Head of caudate nucleus (tissue), 42 donors: Measurements from ENCODE around the gene ALDH1A2.
"Not testable (repeated sequence)": the region's sequence is repeated elsewhere in the genome, so short reads cannot be mapped to it uniquely, and the experiment has no call there.

ENCODE experiments used
- DNase-seq, 42 donors: peaks; one replicate each; pipeline versions ENCODE4 v3.0.0 to v3.0.0-alpha.2; 2020 to 2021; ENCODE audit warnings: mixed read lengths in 7 of 42
- intact Hi-C: fragments of 100-400 bp; cut with DNase I; formaldehyde crosslinking; loops from one replicate; pipeline ENCODE4 v1.15.0; 2022

Gene ALDH1A2

GRCh38 chr15:58015565-58015964 lies 49.9 kb downstream of the ALDH1A2 start:
- no peak for DNase-seq
- intact Hi-C loops, result no loop called here

DNA sequence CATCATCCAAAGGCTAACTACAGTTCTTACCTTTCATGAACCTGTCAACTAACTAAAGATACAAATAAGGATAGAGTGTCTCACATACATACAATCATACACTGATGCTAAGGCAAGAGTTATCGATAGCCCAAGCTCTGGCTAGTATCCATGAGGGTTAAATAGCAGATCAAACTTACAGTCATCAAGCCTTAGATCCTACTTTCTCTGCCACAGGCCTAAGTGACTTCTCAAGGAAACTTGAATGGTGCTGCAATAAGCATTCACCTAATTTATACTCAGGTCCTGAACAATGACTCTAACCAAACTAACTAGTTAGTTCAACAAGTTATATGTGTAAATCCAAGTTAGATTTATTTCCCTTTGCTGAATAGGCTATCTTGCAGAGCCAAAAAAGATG lies 51.0 kb downstream of the ALDH1A2 start:
- intact Hi-C loops, result no loop called here
- no peak for DNase-seq

DNA sequence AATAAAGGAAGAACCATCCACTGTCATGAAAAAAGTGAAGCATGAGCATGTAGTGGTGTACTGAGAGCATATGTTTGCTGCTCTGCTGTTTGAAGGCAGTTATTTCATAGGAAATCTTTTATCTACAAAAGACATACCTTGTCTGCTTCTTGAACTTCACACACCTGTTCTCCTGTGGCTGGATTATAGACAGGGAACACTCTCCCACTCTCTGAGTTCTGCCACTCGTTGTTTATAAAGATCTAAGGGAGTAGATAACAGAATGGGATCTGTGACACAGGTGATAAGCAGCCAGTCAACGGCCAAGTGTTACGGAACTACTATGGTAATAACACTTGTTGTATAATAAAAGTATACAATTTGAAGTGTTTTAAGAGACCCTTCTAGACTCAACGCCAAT lies 51.5 kb downstream of the ALDH1A2 start:
- no peak for DNase-seq
- intact Hi-C loops, result no loop called here

DNA sequence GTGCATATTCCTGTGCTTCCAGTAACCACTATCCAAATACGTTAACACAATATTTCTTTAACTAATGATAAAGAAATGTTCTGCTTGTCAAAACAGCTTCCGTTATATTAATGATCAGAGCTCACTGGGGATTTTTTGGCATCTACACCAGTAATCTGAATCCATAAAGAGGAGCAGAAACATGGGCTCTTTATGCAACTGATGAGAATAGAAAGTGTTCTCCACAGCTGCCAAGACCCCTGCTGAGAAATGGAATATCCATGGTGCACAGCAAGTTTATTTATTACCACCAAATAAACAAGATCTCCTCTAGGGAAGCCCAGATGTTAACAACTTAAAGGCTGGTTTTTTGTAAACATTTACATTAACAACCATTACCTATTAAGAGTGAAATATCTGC lies 54.5 kb downstream of the ALDH1A2 start:
- no peak for DNase-seq
- intact Hi-C loops, result no loop called here

DNA sequence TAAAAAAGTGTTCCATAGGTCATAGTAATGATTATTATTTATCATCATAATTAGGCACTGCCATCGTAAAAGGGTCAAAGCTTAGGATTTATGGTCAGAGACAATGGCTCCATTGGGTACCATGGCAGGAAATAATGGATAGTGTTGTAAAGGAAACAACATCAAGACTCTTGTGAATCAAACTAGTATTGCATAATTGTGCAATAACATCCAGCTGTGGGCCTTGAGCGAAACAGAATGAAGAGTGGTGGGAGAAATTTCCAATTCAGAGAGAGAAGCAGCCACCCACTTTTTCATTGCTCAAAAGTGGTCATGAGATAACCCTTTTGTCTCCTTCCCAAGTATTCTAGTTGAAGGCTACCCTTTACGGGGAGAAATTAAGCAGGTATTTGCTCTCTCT lies 61.7 kb downstream of the ALDH1A2 start:
- intact Hi-C loops, result no loop called here
- DNase-seq, result no peak

DNA sequence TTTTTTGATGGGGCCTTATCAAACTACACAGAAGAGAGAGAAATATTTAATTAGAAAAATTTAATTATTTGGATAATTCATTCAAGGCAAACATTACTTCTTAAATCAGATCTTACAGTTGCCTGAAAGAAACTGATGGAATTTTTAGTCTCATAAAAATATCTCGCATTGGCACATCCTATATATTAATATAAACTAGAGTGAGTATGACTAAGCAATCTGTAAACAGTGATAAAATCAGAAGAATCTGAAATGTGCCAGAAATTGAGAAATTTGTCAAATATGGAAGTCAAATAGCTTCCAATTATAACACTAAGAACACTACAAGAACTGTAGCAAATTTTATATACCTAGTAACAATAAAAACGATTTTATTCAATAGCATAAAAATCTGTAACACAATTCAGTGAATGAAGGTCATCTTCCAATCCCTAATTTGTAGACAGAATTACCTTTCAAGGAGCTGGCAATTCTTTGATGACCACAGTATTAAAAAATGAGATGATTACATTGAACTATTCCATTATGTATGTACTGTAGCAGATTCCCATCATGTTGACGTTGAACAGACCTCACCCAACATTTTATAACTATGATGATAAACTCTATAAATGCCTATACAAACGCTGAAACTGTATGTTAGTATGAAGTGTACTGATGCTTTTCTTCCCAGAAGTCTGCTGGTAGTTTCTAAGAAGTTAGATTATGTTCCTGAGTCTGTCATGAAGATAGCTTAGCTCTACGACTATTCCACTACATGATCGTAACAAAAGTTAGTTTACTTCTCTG lies 63.0 kb downstream of the ALDH1A2 start:
- no peak for DNase-seq
- intact Hi-C loops, result no loop called here

DNA sequence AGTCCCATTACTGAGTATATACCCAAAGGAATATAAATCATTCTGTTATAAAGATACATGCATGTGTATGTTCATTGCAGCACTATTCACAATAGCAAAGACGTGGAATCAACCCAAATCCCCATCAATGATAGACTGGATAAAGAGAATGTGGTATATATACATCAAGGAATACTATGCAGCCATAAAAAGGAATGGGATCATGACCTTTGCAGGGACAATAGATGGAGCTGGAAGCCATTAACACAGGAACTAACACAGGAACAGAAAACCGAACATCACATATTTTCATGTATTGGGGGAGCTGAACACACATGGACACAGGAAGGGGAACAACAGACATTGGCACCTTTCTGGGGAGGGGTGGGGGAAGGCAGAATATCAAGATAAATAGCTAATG lies 65.8 kb downstream of the ALDH1A2 start:
- DNase-seq, intact Hi-C loops: not testable (repeated sequence)

- intact Hi-C loops, result no loop called here
- DNase-seq, result no peak
These were observed 69.0 kb downstream of the ALDH1A2 start for GRCh38 chr15:57996561-57996960.

GRCh38 chr15:57994221-57995049 lies 71.1 kb downstream of the ALDH1A2 start:
- DNase-seq, result no peak
- intact Hi-C loops, result no loop called here

DNA sequence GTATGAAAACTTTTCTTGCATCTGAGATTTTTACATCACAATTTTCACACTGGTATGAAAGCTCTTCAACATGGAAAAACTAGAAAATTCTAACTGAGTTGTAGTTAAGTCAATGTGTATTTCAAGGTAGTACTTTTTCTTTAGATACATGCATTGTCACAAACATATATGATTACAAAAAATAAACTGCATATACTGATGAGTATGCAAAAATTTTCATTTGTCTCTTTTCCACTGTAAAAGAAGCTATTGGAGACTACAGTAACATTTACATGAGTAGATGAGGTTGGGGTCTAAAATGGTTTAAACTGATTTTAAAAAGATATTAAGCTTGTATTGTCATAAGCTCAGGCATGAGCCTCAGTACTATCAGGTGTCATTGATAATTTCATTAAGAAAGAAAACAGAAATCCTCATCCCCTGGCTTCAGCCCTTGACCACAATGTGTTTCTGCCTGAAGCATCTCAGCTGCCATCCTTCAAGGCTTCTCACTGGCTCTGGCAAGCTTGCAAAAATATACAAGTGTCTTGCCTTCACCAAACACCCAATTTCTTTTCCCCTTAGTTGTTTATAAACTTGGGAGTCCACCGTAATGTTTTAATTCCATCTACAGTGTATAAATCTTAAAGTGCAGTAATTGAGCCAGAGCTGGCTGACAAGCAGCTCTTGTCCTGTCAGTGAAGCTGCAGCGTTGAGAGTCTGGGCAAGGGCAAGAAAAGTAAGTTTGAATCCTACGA lies 71.9 kb downstream of the ALDH1A2 start:
- no peak for DNase-seq
- intact Hi-C loops, result no loop called here

DNA sequence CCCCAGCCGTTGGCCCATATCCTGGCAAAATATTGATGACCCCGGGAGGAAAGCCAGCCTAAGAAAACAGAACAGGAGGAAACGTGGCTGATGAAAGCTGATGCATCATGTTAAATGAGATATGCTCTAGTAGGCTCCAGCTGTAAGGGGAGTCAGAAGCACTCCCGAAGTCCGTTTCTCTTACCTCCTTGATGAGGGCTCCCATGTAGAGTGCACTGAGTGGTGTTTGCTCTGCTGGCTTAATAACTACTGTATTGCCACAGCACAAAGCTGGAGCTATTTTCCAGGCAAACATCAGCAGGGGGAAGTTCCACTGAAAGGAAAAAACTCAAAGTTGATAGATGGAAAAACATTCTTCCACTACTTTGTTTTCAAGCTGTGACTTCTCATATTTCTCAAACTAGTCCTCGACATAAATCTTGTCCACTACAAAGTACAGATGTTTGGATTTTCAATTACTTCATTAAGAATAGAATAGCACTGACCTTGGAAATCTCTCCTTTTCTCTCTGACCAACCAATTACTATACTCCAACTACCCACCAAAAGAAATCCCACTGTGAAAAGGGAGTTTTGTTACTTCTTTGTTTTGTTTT lies 72.7 kb downstream of the ALDH1A2 start:
- DNase-seq, result no peak
- intact Hi-C loops, result no loop called here

DNA sequence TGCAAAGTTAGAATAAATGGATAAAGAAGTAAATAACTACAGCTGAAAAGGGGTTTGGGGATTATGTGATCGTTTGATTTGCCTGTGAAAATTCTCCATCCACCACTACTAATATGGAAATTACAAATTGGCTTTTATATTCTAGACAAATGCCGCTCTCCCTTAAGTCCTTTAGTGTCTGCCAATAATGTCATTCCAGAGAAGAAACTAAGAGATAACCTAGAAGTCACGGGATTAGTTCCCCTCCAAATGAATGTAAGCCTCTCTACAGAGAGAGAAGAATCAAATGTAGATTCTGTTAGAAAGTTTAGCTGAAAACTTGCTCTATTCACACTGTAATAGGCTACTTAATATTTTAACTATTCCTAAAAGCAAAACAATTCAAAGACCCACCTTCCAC lies 92.0 kb downstream of the ALDH1A2 start:
- no peak for DNase-seq
- intact Hi-C loops, result no loop called here

DNA sequence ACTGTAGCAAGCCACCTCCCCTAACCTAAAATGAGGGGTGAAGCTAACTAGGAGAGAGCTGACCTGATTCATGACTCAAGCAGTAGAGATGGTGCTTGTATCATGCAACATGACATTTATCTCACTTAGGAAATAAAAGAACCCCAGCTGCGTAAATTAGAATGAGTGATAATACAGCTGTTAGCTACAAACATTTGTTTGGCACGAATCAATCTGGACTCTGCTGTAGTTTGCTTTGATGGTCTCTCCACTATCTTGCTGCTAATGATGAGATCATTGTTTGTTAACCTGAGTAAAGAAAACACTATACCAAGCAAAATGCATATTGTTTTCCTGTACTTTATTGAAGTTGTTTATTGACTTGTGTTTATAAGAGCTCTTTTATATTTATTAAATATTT lies 92.6 kb downstream of the ALDH1A2 start:
- intact Hi-C loops, result no loop called here
- DNase-seq, result no peak

- no peak for DNase-seq
- intact Hi-C loops, result no loop called here
These were observed 95.5 kb downstream of the ALDH1A2 start for GRCh38 chr15:57969996-57970395.

- no peak for DNase-seq
- intact Hi-C loops, result no loop called here
These were observed 96.2 kb downstream of the ALDH1A2 start for GRCh38 chr15:57969355-57969754.

DNA sequence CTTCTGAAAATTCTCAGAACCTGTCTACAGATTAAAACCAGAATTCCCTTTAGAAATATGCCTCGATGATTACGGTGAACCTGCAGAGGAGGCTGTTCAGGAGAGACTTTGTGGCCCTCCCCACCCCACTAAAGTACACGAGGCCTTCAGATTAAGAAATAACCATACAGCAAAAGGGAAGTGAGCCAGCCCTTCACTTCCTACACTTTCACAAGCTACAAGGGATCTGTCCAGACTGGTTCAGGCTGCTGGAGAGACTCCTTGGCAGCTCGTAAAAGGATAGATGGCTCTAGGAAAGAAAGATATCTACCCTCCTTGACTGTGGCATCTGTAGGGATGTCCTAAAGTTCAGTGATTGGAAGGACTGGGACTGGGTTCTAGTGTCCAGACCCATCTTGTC lies 102.6 kb downstream of the ALDH1A2 start:
- DNase-seq, result no peak
- intact Hi-C loops, result no loop called here

DNA sequence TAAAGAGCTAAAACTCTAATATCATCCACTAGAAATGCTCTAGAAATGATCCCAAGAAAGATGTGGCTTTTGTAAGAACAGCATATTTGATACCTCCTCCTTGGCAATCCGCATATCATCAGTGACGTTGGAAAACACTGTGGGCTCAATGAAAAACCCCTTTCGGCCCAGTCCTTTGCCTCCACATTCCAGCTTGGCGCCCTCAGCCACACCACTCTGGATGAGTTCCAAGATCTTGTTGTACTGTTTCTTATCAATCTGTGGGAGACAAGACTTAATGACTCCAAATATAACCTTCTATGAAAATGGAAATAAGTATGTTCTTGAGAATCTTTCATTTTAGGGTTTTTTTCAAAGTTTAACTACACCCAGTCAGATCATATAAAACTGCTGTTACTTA lies 103.6 kb downstream of the ALDH1A2 start:
- no peak for DNase-seq
- intact Hi-C loops, result no loop called here

GRCh38 chr15:57957113-57957512 lies 108.4 kb downstream of the ALDH1A2 start:
- no peak for DNase-seq
- intact Hi-C loops, result no loop called here

DNA sequence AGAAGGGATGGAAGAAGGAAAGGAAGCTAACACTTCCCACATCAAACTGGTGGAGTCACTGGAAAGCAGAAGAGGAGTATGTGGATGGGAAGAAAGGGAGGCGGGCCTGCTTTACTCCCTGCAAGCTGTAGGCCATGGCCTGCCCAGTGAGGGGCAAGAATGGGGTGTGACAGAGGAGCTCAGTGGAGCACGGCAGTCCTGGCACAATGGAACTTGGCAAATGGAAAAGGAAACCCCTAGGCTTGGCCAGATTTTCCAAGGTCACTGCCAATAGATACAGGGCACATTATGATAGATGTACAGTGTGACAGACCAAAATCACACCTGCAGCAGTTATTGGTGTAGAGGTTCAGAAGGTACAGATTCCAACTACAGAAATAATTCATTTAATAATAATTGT lies 111.6 kb downstream of the ALDH1A2 start:
- intact Hi-C loops, result no loop called here

More for the DNA sequence above, 111.6 kb downstream of the ALDH1A2 start:
- DNase-seq, result no peak
